ENCODE results near the gene SBF1.

DNA sequence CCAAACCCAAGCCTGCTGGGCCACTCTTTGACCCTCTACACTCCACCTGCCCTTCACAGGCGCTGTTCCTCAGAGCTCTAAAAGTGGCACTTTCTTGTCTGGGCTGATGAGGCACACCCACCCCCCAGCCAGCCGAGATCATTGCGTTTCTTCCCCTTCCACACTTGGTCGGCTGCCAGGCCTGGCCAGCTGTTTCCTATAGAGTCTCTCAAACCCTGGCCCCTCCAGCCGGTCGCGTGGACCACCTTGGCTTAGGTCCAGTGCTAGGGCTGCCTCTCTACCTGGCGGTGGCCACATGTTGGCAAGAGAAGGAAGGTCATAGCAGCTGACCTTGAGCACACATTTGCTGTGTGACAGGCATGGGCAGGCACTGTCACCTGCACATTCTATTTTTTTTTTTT, 71.1 kb downstream of the SBF1 start:
- TF ChIP-seq CTCF (conservative IDR thresholded peaks at IDR 0.05; ENCODE audit: low read length) (no peak), EZH2phosphoT487 (IDR thresholded peaks at IDR 0.05; ENCODE audit: borderline replicate concordance) (no peak)

Data from Loucy (cell line).